PC-9 (cell line): ENCODE measurements around the gene RASA1. TPM values are rescaled to one million over a fixed set of nuclear protein-coding genes. Genes with fewer than 3 reads are reported as not detected.

Experiments used
- BruUV-seq: library from RNA; stranded (reverse); fragments of 400-500 nt; replicated peaks from 2 replicates; lab custom pipeline; 2021; lab: Mats Ljungman, UMichigan
- CTCF ChIA-PET: fragments of 300-600 bp; sonication (Branson Sonifier 250); formaldehyde crosslinking; loops from one replicate; lab custom pipeline; 2022; ENCODE audit warnings: antibody characterized with exemption; lab: Charles Lee
- POLR2A ChIA-PET: fragments of 300-600 bp; sonication (Branson Sonifier 250); formaldehyde crosslinking; loops from one replicate; lab custom pipeline; 2022; ENCODE audit warnings: antibody characterized with exemption; ENCODE audit not compliant: unreplicated experiment; lab: Charles Lee
- DNase-seq, 2 experiments: peaks; one replicate each; pipeline versions ENCODE4 v3.0.0 to v3.0.0-alpha.2; 2015 to 2022; ENCODE audit warnings: mixed read lengths in 1 of 2
- H2AFZ ChIP-seq: fragments of 200-600 bp; sonication (generic); 2 replicates; pipeline ENCODE4 v1.8.1; 2017; ENCODE audit warnings: antibody characterized with exemption
- H3F3A ChIP-seq: fragments of 200-600 bp; sonication (generic); 2 replicates; pipeline ENCODE4 v1.8.1; 2017; ENCODE audit warnings: antibody characterized with exemption, mild to moderate bottlenecking, low read depth; ENCODE audit not compliant: insufficient read depth
- H3K27ac ChIP-seq: fragments of 200-600 bp; sonication (generic); 2 replicates; pipeline ENCODE4 v1.6.1; 2016; ENCODE audit warnings: mixed run types
- H3K27me3 ChIP-seq: fragments of 200-600 bp; sonication (generic); 2 replicates; pipeline ENCODE4 v1.6.1; 2016; ENCODE audit warnings: low read depth, mixed run types; ENCODE audit not compliant: insufficient read depth
- H3K36me3 ChIP-seq: fragments of 200-600 bp; sonication (generic); 2 replicates; pipeline ENCODE4 v1.6.1; 2016; ENCODE audit warnings: low read depth, mixed run types
- H3K4me1 ChIP-seq: fragments of 200-600 bp; sonication (generic); replicated peaks from 2 replicates; pipeline ENCODE4 v1.6.1; 2016; ENCODE audit warnings: mixed run types; ENCODE audit not compliant: insufficient read depth
- H3K4me2 ChIP-seq: fragments of 200-600 bp; sonication (generic); 2 replicates; pipeline ENCODE4 v1.6.1; 2017; ENCODE audit warnings: mixed run types
- H3K4me3 ChIP-seq: fragments of 200-600 bp; sonication (generic); 2 replicates; pipeline ENCODE4 v1.6.1; 2016; ENCODE audit warnings: mixed run types
- H3K79me2 ChIP-seq: fragments of 200-600 bp; sonication (generic); 2 replicates; pipeline ENCODE4 v1.6.1; 2017; ENCODE audit warnings: low read depth, mixed run types
- H3K9me2 ChIP-seq: fragments of 200-600 bp; sonication (generic); 2 replicates; pipeline ENCODE4 v1.8.1; 2017; ENCODE audit warnings: mild to moderate bottlenecking; ENCODE audit not compliant: insufficient read depth
- H3K9me3 ChIP-seq: fragments of 200-600 bp; sonication (generic); 2 replicates; pipeline ENCODE4 v1.8.1; 2016; ENCODE audit warnings: low read depth; ENCODE audit not compliant: insufficient read depth
- H4K20me1 ChIP-seq: fragments of 200-600 bp; sonication (generic); 2 replicates; pipeline ENCODE4 v1.8.1; 2017; ENCODE audit not compliant: insufficient read depth
- CTCF ChIP-seq: fragments of 200-600 bp; sonication (generic); conservative IDR thresholded peaks from 2 replicates; pipeline ENCODE4 v1.6.1; 2017; ENCODE audit warnings: mixed run types, antibody characterized with exemption, mild to moderate bottlenecking, moderate library complexity
- EZH2 ChIP-seq: fragments of 200-600 bp; sonication (generic); IDR thresholded peaks from 2 replicates; pipeline ENCODE4 v1.8.0; 2017; ENCODE audit warnings: antibody characterized with exemption, low read depth
- intact Hi-C: fragments of 100-400 bp; cut with micrococcal nuclease; formaldehyde crosslinking; loops from one replicate; pipeline ENCODE4 v1.10.0; 2022; ENCODE audit not compliant: unreplicated experiment
- total RNA-seq: library from RNA; stranded (reverse); gene quantifications from 2 replicates; pipeline ENCODE4 v1.2.3, GENCODE V29; 2021

The RASA1 gene
- total RNA-seq, 1 experiment from 2014 or later, result 66.6 TPM

- Histone ChIP-seq H3K9me2 (no peaks in the 10 kb centered on the region), H3K36me3 (peaks cover 24% of the 10 kb centered on the region), H3K9me3 (no peaks in the 10 kb centered on the region), H3K27ac (peak overlapping the region; percentile 50), H3K27me3 (no peaks in the 10 kb centered on the region), H3K4me1 (peaks cover 13% of the 10 kb centered on the region), H4K20me1 (peaks cover 4% of the 10 kb centered on the region; the same call in 1 of the 2 replicates), H3F3A (0 out of 2 replicates have a peak, but pooled peaks cover 5% of the 10 kb centered on the region), H3K79me2 (peaks cover 26% of the 10 kb centered on the region), H2AFZ (peak overlapping the region; percentile 96), H3K4me3 (peak overlapping the region; percentile 89), H3K4me2 (peak overlapping the region; percentile 96)
- DNase-seq, result no peak
- ChIA-PET CTCF (no interaction called here), POLR2A (interaction anchor here (0.5 to 1.0 kb wide), 3 partner anchors 333 to 393 kb away, joined by 5 to 9 read pairs (median 9); no protein-coding TSS in a partner anchor)
- intact Hi-C loops, result loop anchor here (5.0 kb wide), 6 partner anchors 369 to 1374 kb away; no protein-coding TSS in a partner anchor
- TF ChIP-seq CTCF, result no peak
- no peak for TF ChIP-seq EZH2
- TSS peak; percentile 94 for BruUV-seq
Observed at GRCh38 chr5:87413343-87413645, 145.6 kb downstream of the RASA1 start.

GRCh38 chr5:87418506-87418905 is 150.8 kb downstream of the RASA1 start:
- Histone ChIP-seq H3K4me1 (no peaks in the 10 kb centered on the region), H2AFZ (no peak overlapping the region), H3K4me2 (no peak overlapping the region), H3K9me2 (no peaks in the 10 kb centered on the region), H3K79me2 (no peaks in the 10 kb centered on the region), H3K36me3 (no peaks in the 10 kb centered on the region), H3K27ac (no peak overlapping the region), H3K9me3 (no peaks in the 10 kb centered on the region), H3F3A (no peaks in the 10 kb centered on the region), H3K27me3 (no peaks in the 10 kb centered on the region), H4K20me1 (no peaks in the 10 kb centered on the region), H3K4me3 (no peak overlapping the region)
- intact Hi-C loops, result no loop called here
- DNase-seq, result no peak
- TF ChIP-seq EZH2, result no peak
- TF ChIP-seq CTCF, result no peak
- ChIA-PET CTCF (no interaction called here), POLR2A (no interaction called here)
- BruUV-seq, result no TSS peak

- intact Hi-C loops, result no loop called here
- Histone ChIP-seq H3K9me3 (no peaks in the 10 kb centered on the region), H3K9me2 (no peaks in the 10 kb centered on the region), H3K27me3 (no peaks in the 10 kb centered on the region), H3K36me3 (no peaks in the 10 kb centered on the region), H3K4me2 (no peak overlapping the region), H3K4me3 (no peak overlapping the region), H3F3A (no peaks in the 10 kb centered on the region), H4K20me1 (no peaks in the 10 kb centered on the region), H3K79me2 (no peaks in the 10 kb centered on the region), H3K4me1 (no peaks in the 10 kb centered on the region), H3K27ac (no peak overlapping the region), H2AFZ (no peak overlapping the region)
- ChIA-PET CTCF (no interaction called here), POLR2A (interaction anchor here (0.6 kb wide), 1 partner anchor 17 kb away, joined by 5 read pairs; no protein-coding TSS in a partner anchor)
- no peak for TF ChIP-seq CTCF
- no peak for TF ChIP-seq EZH2
- DNase-seq, result no peak
- no TSS peak for BruUV-seq
Observed at GRCh38 chr5:87421307-87421706, 153.6 kb downstream of the RASA1 start.
